Neural progenitor cell (in vitro differentiated cells): Measurements from ENCODE around the gene RNF39.

Source experiments
- EZH2phosphoT487 ChIP-seq: fragments of 200-600 bp; sonication (generic); IDR thresholded peaks from 2 replicates; pipeline ENCODE4 v1.6.1; 2017; ENCODE audit warnings: antibody characterized with exemption
- TF ChIP-seq, protein P1 (sequence below): fragments of 200-600 bp; sonication (generic); IDR thresholded peaks from 2 replicates; pipeline ENCODE4 v1.5.1; 2017; ENCODE audit warnings: antibody characterized with exemption, mild to moderate bottlenecking

DNA sequence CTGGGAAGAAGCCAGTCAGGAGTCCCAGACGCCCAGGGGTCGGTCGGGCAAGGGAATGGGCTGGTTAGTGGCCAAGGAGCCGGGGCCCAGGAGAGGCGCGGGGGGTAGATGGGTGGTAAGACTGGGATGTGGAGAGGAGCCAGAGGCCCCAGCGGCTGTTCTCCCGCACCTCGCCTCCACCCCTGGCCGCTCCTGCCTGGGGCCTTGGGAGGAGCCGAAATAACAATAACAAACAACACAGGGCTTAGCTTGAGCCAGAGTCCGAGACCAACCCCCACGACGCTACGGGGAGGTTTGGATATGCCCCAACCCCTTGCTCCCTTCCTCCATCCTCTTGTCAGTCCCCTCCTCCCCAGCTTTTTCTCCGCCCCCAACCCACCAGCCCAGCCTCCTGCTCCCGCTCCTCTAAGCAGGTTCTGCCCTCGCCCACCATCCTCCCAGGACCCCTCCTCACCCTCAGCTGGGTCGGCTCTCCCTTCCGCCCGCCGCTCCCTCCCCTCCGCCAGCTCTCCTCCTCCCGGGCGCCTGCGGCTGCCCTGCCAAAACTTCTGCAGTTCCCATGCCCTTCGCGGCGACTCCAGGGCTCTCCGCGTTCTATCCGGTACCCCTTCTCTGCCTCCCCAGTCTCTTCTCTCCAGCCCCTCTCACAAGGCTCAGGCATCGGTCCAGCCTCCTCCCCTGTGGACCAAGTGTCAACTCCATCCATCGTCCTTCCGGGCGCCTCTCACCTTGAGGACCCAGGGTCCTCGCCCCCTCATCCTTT, 1.1 kb downstream of the RNF39 start:
- TF ChIP-seq, protein P1, sequence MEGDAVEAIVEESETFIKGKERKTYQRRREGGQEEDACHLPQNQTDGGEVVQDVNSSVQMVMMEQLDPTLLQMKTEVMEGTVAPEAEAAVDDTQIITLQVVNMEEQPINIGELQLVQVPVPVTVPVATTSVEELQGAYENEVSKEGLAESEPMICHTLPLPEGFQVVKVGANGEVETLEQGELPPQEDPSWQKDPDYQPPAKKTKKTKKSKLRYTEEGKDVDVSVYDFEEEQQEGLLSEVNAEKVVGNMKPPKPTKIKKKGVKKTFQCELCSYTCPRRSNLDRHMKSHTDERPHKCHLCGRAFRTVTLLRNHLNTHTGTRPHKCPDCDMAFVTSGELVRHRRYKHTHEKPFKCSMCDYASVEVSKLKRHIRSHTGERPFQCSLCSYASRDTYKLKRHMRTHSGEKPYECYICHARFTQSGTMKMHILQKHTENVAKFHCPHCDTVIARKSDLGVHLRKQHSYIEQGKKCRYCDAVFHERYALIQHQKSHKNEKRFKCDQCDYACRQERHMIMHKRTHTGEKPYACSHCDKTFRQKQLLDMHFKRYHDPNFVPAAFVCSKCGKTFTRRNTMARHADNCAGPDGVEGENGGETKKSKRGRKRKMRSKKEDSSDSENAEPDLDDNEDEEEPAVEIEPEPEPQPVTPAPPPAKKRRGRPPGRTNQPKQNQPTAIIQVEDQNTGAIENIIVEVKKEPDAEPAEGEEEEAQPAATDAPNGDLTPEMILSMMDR, result no peak
- no peak for TF ChIP-seq EZH2phosphoT487
